Nephron (organoid): ENCODE data around the gene SCAF8.

Source experiments
- H3K27ac Mint-ChIP-seq, 3 experiments: 2 replicates each; pipeline ENCODE4 v1.8.0; 2020; ENCODE audit warnings: mixed read lengths in 3 of 3, mild to moderate bottlenecking in 2 of 3, moderate library complexity in 1 of 3
- H3K27me3 Mint-ChIP-seq: 2 replicates; pipeline ENCODE4 v1.8.0; 2021; ENCODE audit warnings: low read depth, mild to moderate bottlenecking, moderate library complexity, mixed read lengths
- H3K36me3 Mint-ChIP-seq: 2 replicates; pipeline ENCODE4 v1.8.0; 2020; ENCODE audit warnings: low read depth, mixed read lengths
- H3K4me1 Mint-ChIP-seq: 2 replicates; pipeline ENCODE4 v1.8.0; 2020; ENCODE audit warnings: mixed read lengths
- H3K4me3 Mint-ChIP-seq, 3 experiments: 2 replicates each; pipeline ENCODE4 v1.8.0; 2020; ENCODE audit warnings: mild to moderate bottlenecking in 3 of 3, mixed read lengths in 3 of 3, moderate library complexity in 2 of 3
- H3K9me3 Mint-ChIP-seq: 2 replicates; pipeline ENCODE4 v1.8.0; 2020; ENCODE audit warnings: mixed read lengths
- CTCF ChIP-seq, 3 experiments: fragments of 200-600 bp; sonication (generic); IDR thresholded peaks; one replicate each; pipeline ENCODE4 v1.5.0; 2021; ENCODE audit warnings: antibody characterized with exemption in 3 of 3; ENCODE audit not compliant: unreplicated experiment in 3 of 3

The SCAF8 gene

GRCh38 chr6:154696661-154697060, 36.6 kb upstream of the SCAF8 start:
- Mint-ChIP-seq H3K27ac (no peak overlapping the region), H3K27me3 (no peaks in the 10 kb centered on the region), H3K4me3 (no peak overlapping the region), H3K4me1 (no peaks in the 10 kb centered on the region), H3K36me3 (no peaks in the 10 kb centered on the region), H3K9me3 (no peaks in the 10 kb centered on the region)
- no peak for TF ChIP-seq CTCF (IDR thresholded peaks at IDR 0.05; ENCODE audit: unreplicated experiment in 3 of 3)

DNA sequence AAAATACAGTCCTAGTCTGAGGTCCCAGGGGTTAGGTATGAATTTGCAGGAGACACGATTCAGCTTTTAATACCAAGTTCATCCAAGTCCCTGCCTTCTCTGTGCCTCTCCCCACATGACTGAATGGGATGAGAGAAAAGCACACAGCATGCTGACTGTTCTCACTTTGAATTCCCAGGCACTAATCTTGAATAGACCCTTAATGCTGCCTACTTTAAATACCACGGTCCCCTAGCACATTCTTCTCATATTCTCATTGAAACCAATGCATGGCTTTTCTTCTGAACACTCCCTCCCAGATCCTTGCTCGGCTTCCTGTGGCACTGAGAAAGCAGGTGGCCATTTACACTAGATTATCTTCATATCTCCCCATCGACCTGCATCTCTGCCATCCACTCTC, 30.1 kb upstream of the SCAF8 start:
- Mint-ChIP-seq H3K36me3 (no peaks in the 10 kb centered on the region), H3K4me3 (no peak overlapping the region), H3K4me1 (no peaks in the 10 kb centered on the region), H3K27ac (no peak overlapping the region), H3K27me3 (no peaks in the 10 kb centered on the region), H3K9me3 (no peaks in the 10 kb centered on the region)
- no peak for TF ChIP-seq CTCF (IDR thresholded peaks at IDR 0.05; ENCODE audit: unreplicated experiment in 3 of 3)

GRCh38 chr6:154705471-154706113, 27.6 kb upstream of the SCAF8 start:
- no peak overlapping the region for H3K27ac Mint-ChIP-seq
- H3K4me1 Mint-ChIP-seq = no peaks in the 10 kb centered on the region
- no peak for TF ChIP-seq CTCF (IDR thresholded peaks at IDR 0.05; ENCODE audit: unreplicated experiment in 3 of 3)
- no peaks in the 10 kb centered on the region for H3K36me3 Mint-ChIP-seq
- no peak overlapping the region for H3K4me3 Mint-ChIP-seq
- H3K27me3 Mint-ChIP-seq = no peaks in the 10 kb centered on the region
- H3K9me3 Mint-ChIP-seq = no peaks in the 10 kb centered on the region

GRCh38 chr6:154706389-154706788, 26.8 kb upstream of the SCAF8 start:
- Mint-ChIP-seq H3K4me1 (no peaks in the 10 kb centered on the region), H3K9me3 (no peaks in the 10 kb centered on the region), H3K36me3 (no peaks in the 10 kb centered on the region), H3K27ac (no peak overlapping the region), H3K27me3 (no peaks in the 10 kb centered on the region), H3K4me3 (no peak overlapping the region)
- no peak for TF ChIP-seq CTCF (IDR thresholded peaks at IDR 0.05; ENCODE audit: unreplicated experiment in 3 of 3)

DNA sequence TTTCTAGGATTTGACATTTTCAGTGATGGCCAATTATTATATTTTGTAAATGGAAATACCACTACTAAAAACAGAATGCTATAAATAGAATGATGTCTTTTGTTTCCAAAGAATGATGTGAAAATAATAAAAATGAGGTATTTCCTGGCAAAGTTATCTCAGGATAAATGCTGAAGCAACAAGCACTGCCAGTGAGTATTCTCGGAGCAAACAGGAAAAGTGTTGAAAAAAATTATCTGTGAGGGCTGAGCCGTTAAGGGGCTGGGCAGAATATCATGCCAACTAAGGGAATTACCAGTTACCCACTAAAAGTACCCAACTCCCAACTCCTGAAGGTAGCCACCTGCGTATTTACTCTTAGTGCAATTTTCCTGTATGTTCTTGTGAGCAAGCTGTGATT, 23.6 kb upstream of the SCAF8 start:
- Mint-ChIP-seq H3K9me3 (no peaks in the 10 kb centered on the region), H3K27ac (no peak overlapping the region), H3K27me3 (no peaks in the 10 kb centered on the region), H3K36me3 (no peaks in the 10 kb centered on the region), H3K4me1 (no peaks in the 10 kb centered on the region), H3K4me3 (no peak overlapping the region)
- TF ChIP-seq CTCF (IDR thresholded peaks at IDR 0.05; ENCODE audit: unreplicated experiment in 3 of 3) = no peak

DNA sequence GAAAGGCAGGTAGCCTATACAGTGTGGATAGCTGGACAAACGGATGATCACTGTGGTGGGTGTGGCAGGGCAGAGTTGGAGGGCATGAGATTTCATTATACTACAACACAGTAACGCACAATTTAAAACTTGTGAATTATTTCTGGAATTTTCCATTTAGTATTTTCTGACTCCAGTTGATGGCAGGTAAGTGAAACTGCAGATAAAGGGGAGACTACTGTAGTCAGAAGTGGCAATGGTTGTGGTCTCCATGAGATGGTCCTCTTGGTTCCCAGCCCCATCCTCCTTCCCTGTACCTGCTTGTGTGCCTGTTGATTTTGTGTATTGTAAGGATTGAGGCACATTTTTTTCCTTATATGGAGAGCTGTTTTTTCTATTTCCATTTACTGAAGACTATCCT, 22.5 kb upstream of the SCAF8 start:
- H3K4me1 Mint-ChIP-seq = no peaks in the 10 kb centered on the region
- H3K27ac Mint-ChIP-seq = no peak overlapping the region
- H3K36me3 Mint-ChIP-seq = no peaks in the 10 kb centered on the region
- no peak overlapping the region for H3K4me3 Mint-ChIP-seq
- no peaks in the 10 kb centered on the region for H3K27me3 Mint-ChIP-seq
- TF ChIP-seq CTCF (IDR thresholded peaks at IDR 0.05; ENCODE audit: unreplicated experiment in 3 of 3) = no peak
- H3K9me3 Mint-ChIP-seq = no peaks in the 10 kb centered on the region
